ENCODE results near the gene MED17. TPM values are rescaled to one million over a fixed set of nuclear protein-coding genes. Genes with fewer than 3 reads are reported as not detected.
A peak's percentile ranks its signal among the peaks of the same experiment; 100 is the strongest.
"Not testable (repeated sequence)": the region's sequence is repeated elsewhere in the genome, so short reads cannot be mapped to it uniquely, and the experiment has no call there.

The MED17 gene
- polyA plus RNA-seq (ENCODE audit: insufficient read length), result 25.3 TPM

DNA sequence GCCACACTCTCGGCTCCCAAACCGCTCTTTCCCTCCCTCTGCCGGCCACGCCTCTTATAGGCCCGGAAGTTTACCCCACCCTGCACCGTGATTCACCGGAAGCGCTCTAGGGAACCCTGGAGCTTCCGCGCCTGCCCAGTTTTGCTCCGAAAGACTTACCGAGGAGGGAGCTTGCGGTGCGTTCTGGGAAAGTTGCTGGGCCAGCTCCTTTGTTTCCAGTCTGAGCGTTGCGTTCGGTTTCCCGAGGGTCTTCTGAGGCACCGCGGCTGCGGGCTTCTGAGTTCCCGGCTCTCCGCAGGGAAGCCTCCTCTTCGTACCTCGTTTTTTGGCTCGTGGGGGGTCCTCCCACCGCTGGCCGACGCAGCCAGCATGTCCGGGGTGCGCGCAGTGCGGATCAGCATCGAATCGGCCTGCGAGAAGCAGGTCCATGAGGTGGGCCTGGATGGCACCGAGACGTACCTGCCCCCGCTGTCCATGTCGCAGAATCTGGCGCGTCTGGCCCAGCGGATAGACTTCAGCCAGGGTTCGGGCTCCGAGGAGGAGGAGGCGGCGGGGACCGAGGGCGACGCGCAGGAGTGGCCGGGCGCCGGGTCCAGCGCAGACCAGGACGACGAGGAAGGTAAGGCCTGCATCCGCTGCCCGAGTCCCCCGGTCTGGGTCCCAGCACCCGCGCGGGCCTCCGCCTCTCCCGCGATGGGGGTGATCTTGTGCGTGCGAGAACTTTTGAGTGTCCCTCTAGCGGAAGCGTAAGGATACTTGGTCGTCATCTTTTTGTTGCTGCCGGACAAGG lies at the start of gene MED17:
Gene MED17 (plus strand): TSS at position 138 of the 790 bp plus-strand sequence. CDS start 232 bp downstream, at position 370.
- peak; percentile 95 for DNase-seq

DNA sequence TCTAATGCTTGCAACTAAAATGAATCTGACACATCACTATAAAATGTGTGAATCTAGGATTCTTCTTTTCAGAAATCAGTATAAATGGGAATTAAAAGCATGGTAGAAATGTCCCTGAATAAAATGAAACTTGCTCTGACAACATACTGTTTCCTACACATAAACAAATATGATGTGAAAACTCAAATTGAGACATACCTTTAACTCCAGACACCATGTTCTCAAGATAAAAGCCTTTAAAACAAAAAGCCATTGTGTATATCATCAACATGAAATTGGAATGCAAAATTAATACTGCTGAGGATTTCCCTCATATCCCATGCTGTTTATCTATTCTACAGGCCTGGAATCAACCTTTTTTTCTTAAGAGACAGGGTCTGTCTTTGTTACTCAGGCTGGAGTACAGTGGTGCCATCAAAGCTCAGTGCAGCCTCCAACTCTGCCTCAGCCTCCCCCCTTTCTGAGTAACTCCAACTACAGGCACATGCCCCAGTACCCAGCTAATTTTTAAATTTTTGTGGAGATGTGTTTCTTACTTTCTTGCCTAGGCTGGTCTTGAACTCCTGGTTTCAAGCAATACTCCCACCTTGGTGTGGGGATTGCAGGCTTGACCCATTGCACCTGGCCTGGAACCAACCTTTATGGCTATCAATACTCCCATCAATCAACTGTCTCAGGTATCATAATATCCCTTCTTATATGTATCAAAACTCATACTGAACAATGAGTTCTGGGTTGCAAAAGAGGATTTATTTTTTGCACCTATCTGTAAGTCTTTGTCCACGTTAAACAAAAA lies 49.5 kb upstream of the MED17 start:
- no peak for DNase-seq

DNA sequence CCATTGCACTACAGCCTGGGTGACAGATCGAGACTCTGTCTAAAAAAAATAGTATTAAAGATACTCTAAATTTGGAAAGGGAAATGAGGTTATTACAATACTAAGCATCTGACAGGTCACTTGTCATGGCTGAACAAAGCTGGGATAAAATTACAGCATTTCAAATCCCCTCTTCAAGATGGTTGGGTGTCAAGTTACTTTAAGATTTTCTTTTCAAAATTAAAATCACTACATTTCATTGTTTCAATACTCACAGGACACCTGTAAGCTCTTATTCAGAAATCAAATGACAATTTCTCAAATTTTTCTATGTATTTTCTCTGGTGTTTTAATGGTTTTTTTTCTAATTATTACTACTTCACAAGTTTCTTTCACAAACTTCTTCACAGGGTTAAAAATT lies 48.5 kb upstream of the MED17 start:
- DNase-seq, result no peak

GRCh38 chr11:93736129-93736528 lies 48.0 kb upstream of the MED17 start:
- no peak for DNase-seq

- no peak for DNase-seq
Measured at GRCh38 chr11:93737904-93738612, 46.0 kb upstream of the MED17 start.

DNA sequence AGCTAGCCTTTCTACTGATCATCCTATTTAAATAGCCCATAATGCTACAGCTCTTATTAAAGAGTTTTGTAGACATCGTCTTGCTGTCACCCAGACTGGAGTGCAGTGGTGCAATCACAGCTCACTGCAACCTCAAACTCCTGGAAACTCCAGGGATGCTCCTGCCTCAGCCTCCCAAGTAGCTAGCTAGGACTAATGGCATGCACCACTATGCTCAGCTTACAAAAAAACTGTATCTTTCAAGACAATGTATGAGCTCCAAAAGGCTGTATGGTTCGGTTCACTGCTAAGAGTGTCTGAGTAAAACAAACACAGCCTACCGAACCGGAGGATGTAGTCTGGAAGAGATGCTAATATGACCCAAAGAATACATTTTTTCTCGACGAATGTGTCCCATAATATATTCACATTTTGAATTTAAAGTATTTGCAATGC lies 45.4 kb upstream of the MED17 start:
- no peak for DNase-seq

DNA sequence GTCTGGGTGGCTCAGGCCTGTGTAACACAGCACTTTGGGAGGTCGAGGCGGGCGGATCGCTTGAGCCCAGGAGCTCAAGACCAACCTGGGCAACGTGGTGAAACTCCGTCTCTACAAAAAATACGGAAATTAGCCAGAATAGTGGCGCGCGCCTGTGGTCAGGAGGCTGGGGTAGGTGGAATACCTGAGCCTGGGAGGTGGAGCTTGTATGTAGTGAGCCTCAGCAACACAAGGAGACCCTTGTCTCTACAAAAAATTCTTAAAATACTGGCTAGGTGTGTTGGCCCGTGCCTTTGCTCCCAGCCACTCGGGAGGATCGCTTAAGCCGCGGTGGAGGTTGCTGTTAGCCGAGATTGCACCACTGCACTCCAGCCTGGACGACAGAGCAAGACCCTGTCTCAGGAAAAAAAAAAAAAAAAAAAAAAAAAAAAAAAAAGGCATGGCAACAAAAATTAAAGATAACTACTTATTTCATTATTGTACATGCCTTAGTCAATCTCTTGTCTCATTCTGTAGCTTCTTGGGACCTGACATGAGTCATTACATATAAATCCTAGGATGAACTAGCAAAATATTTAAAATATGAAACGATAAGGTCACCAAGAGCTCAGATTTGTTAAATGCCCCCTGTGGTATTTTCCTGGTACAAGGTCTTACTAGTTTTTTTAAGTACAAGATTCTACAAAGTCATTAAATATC lies 43.9 kb upstream of the MED17 start:
- peak; percentile 3 for DNase-seq

DNA sequence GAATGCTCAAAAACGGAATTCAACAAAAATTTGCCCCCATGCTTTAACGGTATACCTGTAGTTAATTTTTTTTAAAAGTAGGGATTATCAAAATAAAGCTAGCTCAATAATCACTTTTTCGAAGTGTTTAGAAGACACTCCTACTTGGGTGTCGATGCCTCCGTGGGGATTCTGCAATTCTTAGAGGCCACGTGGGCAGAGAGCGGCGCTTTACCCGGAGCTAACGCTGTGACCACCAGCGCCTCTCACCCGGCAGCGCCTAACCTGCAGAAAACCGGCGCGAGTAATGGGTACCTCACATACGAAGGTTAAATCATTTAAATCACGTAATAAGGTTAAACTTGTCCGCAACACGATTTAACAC lies 43.4 kb upstream of the MED17 start:
- DNase-seq, result peak; percentile 58

DNA sequence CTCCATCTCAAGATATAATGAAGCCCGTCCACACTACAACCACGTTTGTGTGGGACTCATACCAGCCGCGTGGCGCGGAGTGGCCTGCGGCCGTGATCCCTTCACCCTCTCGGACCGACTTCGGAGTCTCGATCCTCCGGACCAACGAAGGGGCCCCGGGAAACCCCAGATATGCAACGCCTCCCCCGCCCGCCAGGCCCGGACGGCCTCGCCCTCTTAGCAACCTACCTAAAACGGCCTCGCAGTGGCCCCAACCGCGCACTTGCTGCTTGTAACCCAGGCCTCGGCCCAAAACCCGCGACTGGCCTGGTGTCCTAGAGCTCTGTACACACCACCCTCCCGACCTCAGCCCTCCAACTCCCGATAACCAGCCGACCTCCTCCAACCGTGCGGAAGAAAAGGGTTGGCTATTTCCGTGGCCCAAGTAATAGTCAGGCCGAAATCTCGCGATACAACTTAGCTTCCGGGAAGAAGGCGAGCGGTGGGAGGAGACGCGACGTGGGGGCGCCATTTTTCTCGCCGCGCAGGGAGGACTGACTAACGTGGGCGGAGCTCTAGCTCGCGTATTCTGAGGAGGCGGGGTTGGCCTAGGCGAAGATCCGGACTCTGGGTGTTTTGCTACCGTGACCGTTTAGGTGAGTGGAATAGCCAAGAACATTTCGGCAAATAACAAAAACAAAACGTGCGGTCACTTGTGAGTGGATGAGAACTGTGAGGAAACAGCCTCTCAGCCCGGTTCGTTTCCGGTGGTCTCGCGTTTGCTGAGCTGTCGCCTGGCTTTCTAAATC lies 42.8 kb upstream of the MED17 start, which contains the start of the genes C11orf54 and TAF1D:
Gene C11orf54 (plus strand): TSS at position 579 of the 788 bp plus-strand sequence. CDS start 5,722 bp downstream, outside the sequence.
Gene TAF1D (minus strand): TSS at position 402 of the 788 bp plus-strand sequence. CDS start 2,191 bp downstream, outside the sequence.
- peak; percentile 99 for DNase-seq

DNA sequence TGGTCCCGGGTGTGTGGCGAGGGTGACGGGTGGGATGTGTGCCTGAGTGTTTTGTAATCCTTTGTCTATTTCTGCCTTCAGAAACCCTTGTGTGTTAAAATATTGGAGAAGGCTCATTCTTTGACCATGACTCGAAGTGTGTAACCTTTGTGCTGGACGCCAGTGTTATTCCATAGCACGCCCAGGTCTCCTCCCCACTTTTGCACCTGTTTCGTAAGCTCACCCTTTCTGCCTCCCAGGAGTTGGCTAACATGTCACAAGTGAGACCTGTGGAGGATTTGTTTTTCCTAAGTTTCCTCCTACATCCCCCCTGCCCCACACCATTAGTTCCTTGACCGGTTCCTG lies 42.2 kb upstream of the MED17 start:
- DNase-seq, result no peak

DNA sequence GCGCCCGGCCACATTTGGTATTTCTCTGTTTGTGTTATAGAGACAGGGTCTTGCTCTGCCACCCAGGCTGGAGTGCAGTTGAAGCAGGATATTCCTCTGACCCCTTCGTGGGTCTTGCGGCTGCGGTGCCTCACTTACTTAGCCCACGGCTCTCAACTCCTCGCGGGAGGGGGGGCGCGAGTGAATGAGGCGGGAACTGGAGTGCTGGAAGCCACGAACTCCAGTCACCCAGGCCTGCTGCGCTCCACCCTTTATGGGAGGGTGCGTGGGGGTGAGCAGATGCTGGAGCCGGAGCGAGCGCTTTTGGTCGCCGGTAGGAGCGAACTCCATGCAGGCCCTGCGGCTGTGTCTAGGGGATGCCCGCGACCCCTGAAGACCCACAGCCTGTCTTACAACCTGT lies 40.8 kb upstream of the MED17 start:
- DNase-seq, result peak; percentile 6

DNA sequence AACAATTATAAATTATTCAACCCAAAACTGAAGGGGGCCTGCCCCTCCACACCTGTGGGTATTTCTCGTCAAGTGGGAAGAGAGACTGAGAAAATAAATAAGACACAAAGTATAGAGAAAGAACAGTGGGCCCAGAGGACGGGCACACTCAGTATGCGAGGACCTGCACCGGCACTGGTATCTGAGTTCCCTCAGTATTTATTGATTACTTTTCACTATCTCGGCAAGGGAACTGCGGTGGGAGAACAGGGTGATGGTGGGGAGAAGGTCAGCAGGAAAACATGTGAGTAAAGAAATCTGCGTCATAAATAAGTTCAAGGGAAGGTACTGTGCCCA lies 39.4 kb upstream of the MED17 start:
- DNase-seq, result no peak

- DNase-seq, result not testable (repeated sequence)
Measured at GRCh38 chr11:93745005-93745755, 38.9 kb upstream of the MED17 start.

DNA sequence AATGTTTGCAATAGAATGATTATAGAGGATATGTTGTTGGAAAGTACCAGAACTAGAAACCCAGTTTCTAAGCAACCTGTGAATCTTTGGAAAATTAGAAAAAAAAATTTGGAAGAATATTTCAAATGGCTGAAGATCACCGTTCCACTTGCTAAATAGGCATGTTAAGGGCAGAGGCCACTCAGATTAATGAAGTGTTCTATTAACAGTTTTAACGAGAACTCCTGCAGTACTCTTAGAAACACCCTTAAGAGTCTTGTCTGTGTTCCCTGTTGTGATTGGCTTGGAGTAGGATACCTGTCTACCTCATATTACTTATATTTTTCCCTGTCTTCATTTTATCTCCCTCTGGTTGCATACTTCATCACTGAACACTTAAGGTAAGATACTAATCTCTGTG lies 38.0 kb upstream of the MED17 start:
- no peak for DNase-seq

DNA sequence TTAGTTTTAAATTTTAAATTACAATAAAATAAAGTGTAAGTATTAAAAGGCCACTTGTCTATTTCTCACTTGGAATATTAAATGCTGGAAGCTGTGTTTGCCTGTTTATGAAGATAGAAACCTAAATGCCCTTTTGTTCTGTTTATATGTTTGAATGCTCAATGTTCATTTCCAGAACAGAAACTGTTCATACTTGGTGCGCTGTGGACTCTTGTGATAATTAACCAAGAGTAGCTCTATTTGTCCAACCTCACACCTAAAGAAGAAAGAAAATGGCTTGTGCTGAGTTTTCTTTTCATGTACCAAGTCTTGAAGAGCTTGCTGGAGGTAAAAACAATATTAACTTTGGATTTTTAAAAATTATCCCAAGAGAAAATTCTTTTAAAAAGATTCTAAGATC lies 37.0 kb upstream of the MED17 start:
- DNase-seq, result no peak

DNA sequence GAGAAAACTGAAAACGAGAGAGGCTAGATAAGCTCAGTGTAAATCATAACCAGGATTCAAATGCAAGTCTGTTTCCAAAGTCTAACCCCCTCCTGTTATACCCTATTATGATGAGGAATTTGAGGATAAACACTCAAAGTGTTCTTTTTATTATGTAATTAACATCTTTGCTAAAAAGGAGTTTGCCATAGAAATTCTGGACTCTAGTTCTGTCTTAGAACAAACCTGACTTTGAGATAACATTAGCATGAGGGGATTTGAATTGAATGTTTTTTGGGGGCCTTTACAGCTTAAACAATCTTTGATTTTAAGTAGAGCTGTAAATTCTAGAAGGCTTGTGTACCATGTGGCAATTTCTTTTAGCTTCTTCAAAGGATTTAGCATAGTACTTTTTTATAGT lies 33.1 kb upstream of the MED17 start:
- no peak for DNase-seq

GRCh38 chr11:93753241-93753640 lies 30.8 kb upstream of the MED17 start:
- no peak for DNase-seq

DNA sequence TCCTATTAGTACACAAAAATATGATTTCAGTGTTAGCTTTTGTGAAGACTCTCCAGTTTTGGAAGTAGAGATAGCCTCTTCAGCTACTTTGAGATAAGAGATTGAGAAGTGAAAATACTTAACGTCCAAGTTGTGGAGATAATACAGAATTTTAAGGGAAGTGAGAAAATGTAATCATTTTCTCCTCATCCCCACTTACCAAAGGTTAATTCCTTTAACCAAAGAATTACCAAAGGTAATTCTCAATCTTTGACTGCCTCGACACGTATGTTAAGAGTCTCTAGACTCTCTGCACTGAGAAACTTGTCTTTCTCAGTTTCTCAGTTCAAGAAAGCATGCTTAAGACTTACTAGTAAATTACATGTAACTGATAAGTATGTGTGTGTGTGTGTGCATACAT lies 27.3 kb upstream of the MED17 start:
- no peak for DNase-seq

- DNase-seq, result no peak
Measured at GRCh38 chr11:93757301-93757700, 26.8 kb upstream of the MED17 start.

GRCh38 chr11:93757924-93758865 lies 25.9 kb upstream of the MED17 start:
- DNase-seq, result no peak

Measured in hindlimb muscle (tissue), 1 donor.